Lower leg skin (tissue), 3 donors: ENCODE results near the gene C1QTNF7.

Source experiments
- CTCF ChIP-seq, 3 donors: fragments of 450-650 bp; IDR thresholded peaks; one replicate each; pipeline ENCODE4 v1.5.1; 2016; ENCODE audit warnings: antibody characterized with exemption in 3 of 3, mild to moderate bottlenecking in 3 of 3, moderate library complexity in 2 of 3
- POLR2A ChIP-seq, 2 donors: fragments of 450-650 bp; IDR thresholded peaks; one replicate each; pipeline ENCODE4 v1.6.1; 2016 to 2017; ENCODE audit warnings: antibody characterized with exemption in 2 of 2, mild to moderate bottlenecking in 1 of 2, moderate library complexity in 1 of 2

DNA sequence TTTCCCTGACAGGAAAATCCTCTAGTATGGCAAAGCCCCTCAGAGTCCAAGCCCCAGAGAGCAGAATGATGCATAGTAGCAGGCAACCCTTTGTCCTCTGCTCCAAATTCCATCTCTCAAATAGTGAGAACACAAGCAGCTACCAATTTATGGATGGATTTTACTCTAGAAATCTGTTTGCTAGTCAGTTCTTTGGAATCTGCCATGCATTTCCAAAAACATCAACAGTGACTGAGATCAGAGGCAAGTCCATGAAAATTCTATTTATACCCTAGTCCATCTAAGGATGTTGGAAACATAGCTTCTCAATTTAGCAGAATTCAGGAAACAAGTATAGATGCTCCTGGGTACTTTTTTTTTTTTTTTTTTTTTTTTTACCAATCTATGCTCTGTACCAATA, 31.9 kb downstream of the C1QTNF7 start:
- TF ChIP-seq CTCF (IDR thresholded peaks at IDR 0.05) = no peak
- TF ChIP-seq POLR2A (IDR thresholded peaks at IDR 0.05) = no peak
